Bronchial epithelial cell (primary cell): ENCODE measurements around the gene ZNF593. TPM values are rescaled to one million over a fixed set of nuclear protein-coding genes. Genes with fewer than 3 reads are reported as not detected.

ENCODE experiments used
- DNase-seq: peaks from one replicate; pipeline ENCODE4 v3.0.0-alpha.2; 2010; ENCODE audit warnings: low read depth
- FAIRE-seq: peaks from 2 replicates; lab custom pipeline; 2011; peaks lifted over from hg19 to GRCh38; lab: Jason Lieb, UNC
- H3K27me3 ChIP-seq: 2 replicates; pipeline ENCODE4 v1.5.1; 2011; ENCODE audit warnings: low read length; ENCODE audit not compliant: control insufficient read depth, insufficient read depth
- H3K36me3 ChIP-seq: 2 replicates; pipeline ENCODE4 v1.5.1; 2011; ENCODE audit warnings: low read length; ENCODE audit not compliant: control insufficient read depth, insufficient read depth
- H3K4me3 ChIP-seq: 2 replicates; pipeline ENCODE4 v1.5.1; 2011; ENCODE audit warnings: mild to moderate bottlenecking, low read depth, low read length, control low read depth
- total RNA-seq: library from RNA; depleted of rRNA; stranded (reverse); fragments of >200 nt; gene quantifications from 2 replicates; pipeline ENCODE4 v1.2.1, GENCODE V29; 2014
- TF ChIP-seq, protein P1 (sequence below): IDR thresholded peaks from 2 replicates; pipeline ENCODE4 v1.5.1; 2011; ENCODE audit warnings: mild to moderate bottlenecking, moderate library complexity, low read length, control low read depth, inconsistent platforms; ENCODE audit not compliant: insufficient read depth, severe bottlenecking

The ZNF593 gene
- total RNA-seq, 1 donor from 2014 or later = 66.9 TPM

GRCh38 chr1:26215246-26215645, 45.5 kb downstream of the ZNF593 start:
- no peak for DNase-seq
- TF ChIP-seq, protein P1, sequence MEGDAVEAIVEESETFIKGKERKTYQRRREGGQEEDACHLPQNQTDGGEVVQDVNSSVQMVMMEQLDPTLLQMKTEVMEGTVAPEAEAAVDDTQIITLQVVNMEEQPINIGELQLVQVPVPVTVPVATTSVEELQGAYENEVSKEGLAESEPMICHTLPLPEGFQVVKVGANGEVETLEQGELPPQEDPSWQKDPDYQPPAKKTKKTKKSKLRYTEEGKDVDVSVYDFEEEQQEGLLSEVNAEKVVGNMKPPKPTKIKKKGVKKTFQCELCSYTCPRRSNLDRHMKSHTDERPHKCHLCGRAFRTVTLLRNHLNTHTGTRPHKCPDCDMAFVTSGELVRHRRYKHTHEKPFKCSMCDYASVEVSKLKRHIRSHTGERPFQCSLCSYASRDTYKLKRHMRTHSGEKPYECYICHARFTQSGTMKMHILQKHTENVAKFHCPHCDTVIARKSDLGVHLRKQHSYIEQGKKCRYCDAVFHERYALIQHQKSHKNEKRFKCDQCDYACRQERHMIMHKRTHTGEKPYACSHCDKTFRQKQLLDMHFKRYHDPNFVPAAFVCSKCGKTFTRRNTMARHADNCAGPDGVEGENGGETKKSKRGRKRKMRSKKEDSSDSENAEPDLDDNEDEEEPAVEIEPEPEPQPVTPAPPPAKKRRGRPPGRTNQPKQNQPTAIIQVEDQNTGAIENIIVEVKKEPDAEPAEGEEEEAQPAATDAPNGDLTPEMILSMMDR = no peak
- Histone ChIP-seq H3K36me3 (no peaks in the 10 kb centered on the region), H3K27me3 (no peaks in the 10 kb centered on the region), H3K4me3 (no peak overlapping the region)
- FAIRE-seq = no peak

DNA sequence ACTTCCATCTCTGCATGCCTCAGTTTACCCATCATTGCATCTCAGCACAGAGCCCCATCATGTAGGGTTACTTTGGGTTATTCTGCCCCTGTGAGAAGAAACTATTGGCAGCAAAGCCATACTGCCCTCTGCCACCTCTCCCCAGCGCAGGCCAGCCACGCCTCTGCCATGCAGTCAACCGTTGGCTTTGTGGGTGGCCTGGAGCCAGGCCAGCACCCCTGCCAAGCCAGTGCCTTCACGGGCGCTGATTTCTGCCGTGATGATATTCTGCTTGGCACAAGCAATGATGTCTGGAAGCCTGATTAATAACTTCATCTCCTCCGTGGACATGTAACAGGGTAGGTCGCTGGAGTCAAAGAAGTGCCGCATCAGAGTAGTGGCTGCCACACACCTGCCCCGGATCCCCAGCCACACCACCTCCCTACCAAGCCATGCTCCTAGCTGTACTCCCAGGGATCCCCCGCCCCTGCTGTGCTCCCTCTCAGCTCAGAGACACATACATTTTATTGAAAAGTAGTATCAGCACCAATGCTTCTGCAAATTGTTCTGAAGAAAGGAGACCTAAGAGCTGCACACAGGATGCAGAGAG, 49.3 kb downstream of the ZNF593 start:
- no peaks in the 10 kb centered on the region for H3K27me3 ChIP-seq
- H3K4me3 ChIP-seq = no peak overlapping the region
- FAIRE-seq (no peak), DNase-seq (no peak)
- TF ChIP-seq, protein P1 = no peak
- H3K36me3 ChIP-seq = no peaks in the 10 kb centered on the region

Other genes starting within 250 kb of the ZNF593 start
- gene PAFAH2, start 171.8 kb upstream of the ZNF593 start, total RNA-seq = 11.3 and 20.7 TPM in 2 replicates
- gene EXTL1, start 148.1 kb upstream of the ZNF593 start, total RNA-seq = not detected in 2 replicates
- 0.13 TPM in 1 of 2 replicates, not detected in the other for gene SLC30A2, start 123.8 kb upstream of the ZNF593 start, total RNA-seq
- gene TRIM63, start 102.3 kb upstream of the ZNF593 start, total RNA-seq = 0.13 TPM in 1 of 2 replicates, not detected in the other
- gene PDIK1L, start 58.1 kb upstream of the ZNF593 start, total RNA-seq = 8.4 and 8.7 TPM in 2 replicates
- not detected in 2 replicates for gene FAM110D, start 10.8 kb upstream of the ZNF593 start, total RNA-seq
- not detected in 2 replicates for gene C1orf232, start 945 bp upstream of the ZNF593 start, total RNA-seq
- not detected in 2 replicates for gene ZNF593OS, start 1.9 kb downstream of the ZNF593 start, total RNA-seq
- 11.8 and 15.8 TPM in 2 replicates for gene CNKSR1, start 7.6 kb downstream of the ZNF593 start, total RNA-seq
- under 0.01 TPM in 2 replicates for gene CATSPER4, start 20.7 kb downstream of the ZNF593 start, total RNA-seq
- gene CEP85, start 64.3 kb downstream of the ZNF593 start, total RNA-seq = 8.1 and 8.4 TPM in 2 replicates
- 14.5 and 28.7 TPM in 2 replicates for gene SH3BGRL3, start 110.2 kb downstream of the ZNF593 start, total RNA-seq
- gene UBXN11, start 136.7 kb downstream of the ZNF593 start, total RNA-seq = 2.6 and 3.1 TPM in 2 replicates
- not detected in 2 replicates for gene CD52, start 148.1 kb downstream of the ZNF593 start, total RNA-seq
- gene CRYBG2, start 184.2 kb downstream of the ZNF593 start, total RNA-seq = 19.5 and 67.7 TPM in 2 replicates
- not detected in 2 replicates for gene ZNF683, start 202.8 kb downstream of the ZNF593 start, total RNA-seq
- gene LIN28A, start 240.9 kb downstream of the ZNF593 start, total RNA-seq = not detected in 2 replicates